Measurements from ENCODE around the gene ARID5B. TPM values are rescaled to one million over a fixed set of nuclear protein-coding genes. Genes with fewer than 3 reads are reported as not detected.

ARID5B gene
- total and polyA plus RNA-seq, 2 of the 4 experiments (the other 2 are of a cell fraction), result 41.0 to 125 TPM

DNA sequence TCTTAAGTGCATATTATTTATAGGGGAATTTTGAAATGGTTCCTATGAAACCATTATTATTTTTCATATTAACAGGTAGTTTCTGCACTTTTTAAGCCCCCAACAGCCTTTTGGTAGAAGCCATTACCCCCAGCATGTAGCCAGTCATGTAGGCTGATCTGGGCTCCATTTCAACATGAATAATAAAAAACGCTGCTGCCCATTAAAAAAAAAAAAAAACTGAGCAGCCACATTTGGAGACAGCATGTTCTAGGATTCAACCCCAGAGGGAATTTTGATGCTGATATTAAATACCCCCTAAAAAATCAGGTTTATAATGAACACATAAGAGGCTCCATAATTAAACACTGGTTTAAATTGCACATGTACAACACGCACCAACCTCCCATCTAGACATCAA lies 185.8 kb downstream of the ARID5B start:
- dilution Hi-C loops (cut with HindIII; ENCODE audit: low sequenced_read_pairs, unreplicated experiment), result no loop called here
- Histone ChIP-seq H3K27ac (ENCODE audit: insufficient read depth, low read length) (peak overlapping the region; percentile 47; the same call in 1 of the 2 replicates), H2BK15ac (ENCODE audit: low read depth, low read length) (no peak overlapping the region), H3K79me1 (ENCODE audit: low read depth in 1 of 2, low read length in 2 of 2) (peaks cover 28 to 66% of the 10 kb centered on the region in 2 experiments), H2BK5ac (ENCODE audit: low read depth, low read length, poor library complexity, severe bottlenecking) (peak overlapping the region; percentile 96), H3K4me2 (ENCODE audit: low read depth, low read length) (no peak overlapping the region), H2AFZ (replicated peaks; ENCODE audit: low read length, poor library complexity) (no peak overlapping the region), H3K4me1 (ENCODE audit: control insufficient read depth, insufficient read depth, low read length) (peaks cover 29% of the 10 kb centered on the region), H3K9me1 (ENCODE audit: insufficient read depth, low read length) (peaks cover 20% of the 10 kb centered on the region), H2AK5ac (ENCODE audit: low read depth, low read length) (no peak overlapping the region), H2AK9ac (replicated peaks; ENCODE audit: low read depth, low read length, poor library complexity) (no peak overlapping the region), H3K36me3 (ENCODE audit: control insufficient read depth, insufficient read depth, low read length) (peaks cover 69% of the 10 kb centered on the region), H4K91ac (ENCODE audit: insufficient read depth, low read depth, low read length) (no peak overlapping the region), H2BK20ac (ENCODE audit: low read depth, low read length) (no peak overlapping the region), H3K14ac (replicated peaks; ENCODE audit: low read depth, low read length) (no peak overlapping the region), H2BK120ac (ENCODE audit: low read depth, low read length) (no peak overlapping the region), H3K27me3 (ENCODE audit: control insufficient read depth, insufficient read depth, low read length) (no peaks in the 10 kb centered on the region), H4K5ac (ENCODE audit: low read depth, low read length) (no peak overlapping the region), H3K4ac (ENCODE audit: low read depth, low read length) (no peak overlapping the region), H3K9ac (ENCODE audit: low read depth, low read length) (no peak overlapping the region), H3K56ac (ENCODE audit: extremely low read depth, insufficient read depth, low read length) (no peak overlapping the region), H3K4me3 (ENCODE audit: insufficient read depth, low read depth, low read length) (no peak overlapping the region), H3K18ac (ENCODE audit: low read depth, low read length) (no peak overlapping the region), H3K23ac (ENCODE audit: low read depth, low read length) (no peak overlapping the region), H3K9me3 (ENCODE audit: control insufficient read depth, insufficient read depth, low read length) (no peaks in the 10 kb centered on the region), H4K8ac (ENCODE audit: low read depth in 2 of 2, low read length in 2 of 2) (no peak overlapping the region), H4K20me1 (ENCODE audit: insufficient read depth, low read length) (peaks cover 13% of the 10 kb centered on the region)
- DNase-seq (no peak), ATAC-seq (ENCODE audit: low read depth) (no peak)
- POLR2A ChIA-PET (ENCODE audit: unreplicated experiment), result no interaction called here
- BruUV-seq (replicated peaks), result no TSS peak
- no CpG with 5 or more reads among the region's 2 CpGs for WGBS, 2 experiments (ENCODE audit: extremely low coverage in 2 of 2, insufficient read length in 1 of 2)
- CTCF ChIA-PET, result interaction anchor here (0.6 kb wide), 1 partner anchor 599 kb away, joined by 3 read pairs; no protein-coding TSS in a partner anchor
- in situ Hi-C loops (cut with MboI; ENCODE audit: low sequenced_read_pairs), result loop anchor here (25.0 kb wide), 1 partner anchor 1050 kb away; the partner anchor contains the start of gene NRBF2
- TF ChIP-seq CHD1 (IDR thresholded peaks at IDR 0.05; ENCODE audit: low read depth, low read length) (no peak), MXI1 (IDR thresholded peaks at IDR 0.05; ENCODE audit: borderline replicate concordance, low read depth, low read length) (no peak), RCOR1 (IDR thresholded peaks at IDR 0.05; ENCODE audit: insufficient replicate concordance, low read length) (no peak)
- TF ChIP-seq, protein P1, sequence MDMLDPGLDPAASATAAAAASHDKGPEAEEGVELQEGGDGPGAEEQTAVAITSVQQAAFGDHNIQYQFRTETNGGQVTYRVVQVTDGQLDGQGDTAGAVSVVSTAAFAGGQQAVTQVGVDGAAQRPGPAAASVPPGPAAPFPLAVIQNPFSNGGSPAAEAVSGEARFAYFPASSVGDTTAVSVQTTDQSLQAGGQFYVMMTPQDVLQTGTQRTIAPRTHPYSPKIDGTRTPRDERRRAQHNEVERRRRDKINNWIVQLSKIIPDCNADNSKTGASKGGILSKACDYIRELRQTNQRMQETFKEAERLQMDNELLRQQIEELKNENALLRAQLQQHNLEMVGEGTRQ (IDR thresholded peaks at IDR 0.05; ENCODE audit: low read depth, low read length), result no peak
- intact Hi-C loops (cut with micrococcal nuclease), result no loop called here
